Vagina (tissue), 2 donors: ENCODE data around the gene POLR2B. TPM values are rescaled to one million over a fixed set of nuclear protein-coding genes. Genes with fewer than 3 reads are reported as not detected.

Source experiments
- DNase-seq, 2 donors: peaks; one replicate each; pipeline ENCODE4 v3.0.0-alpha.2; 2017; ENCODE audit errors: extremely low spot score in 2 of 2
- H3K27ac ChIP-seq: fragments of 200-600 bp; sonication (generic); one replicate; pipeline ENCODE4 v1.5.1; 2019
- H3K27me3 ChIP-seq: fragments of 200-600 bp; sonication (generic); one replicate; pipeline ENCODE4 v1.5.1; 2019
- H3K36me3 ChIP-seq, 2 donors: fragments of 200-600 bp; sonication (generic); one replicate each; pipeline ENCODE4 v1.5.1; 2017 to 2019
- H3K4me1 ChIP-seq: fragments of 200-600 bp; sonication (generic); one replicate; pipeline ENCODE4 v1.5.1; 2019
- H3K4me3 ChIP-seq, 2 donors: fragments of 200-600 bp; sonication (generic); 1 replicate in 1 of 2; 2 replicates in 1 of 2; pipeline ENCODE4 v1.5.1; 2016 to 2019
- H3K9me3 ChIP-seq: fragments of 200-600 bp; sonication (generic); one replicate; pipeline ENCODE4 v1.5.1; 2019
- CTCF ChIP-seq, 3 experiments: fragments of 450-650 bp in 2 of 3; fragments of 200-600 bp in 1 of 3; sonication (generic) in 1 of 3; IDR thresholded peaks; one replicate each; pipeline ENCODE4 v1.5.1; 2017 to 2019; ENCODE audit warnings: antibody characterized with exemption in 3 of 3, mild to moderate bottlenecking in 2 of 3, moderate library complexity in 2 of 3
- POLR2A ChIP-seq, 2 donors: fragments of 450-650 bp; IDR thresholded peaks; one replicate each; pipeline ENCODE4 v1.6.1; 2017; ENCODE audit warnings: antibody characterized with exemption in 2 of 2, mild to moderate bottlenecking in 2 of 2, moderate library complexity in 2 of 2
- POLR2AphosphoS5 ChIP-seq, 2 donors: sonication (generic); formaldehyde crosslinking; IDR thresholded peaks; one replicate each; pipeline ENCODE4 v1.9.0; 2017; ENCODE audit warnings: antibody characterized with exemption in 2 of 2, mild to moderate bottlenecking in 2 of 2, low read depth in 1 of 2; ENCODE audit not compliant: insufficient read depth in 1 of 2
- intact Hi-C: fragments of 100-400 bp; cut with DNase I; formaldehyde crosslinking; loops from one replicate; pipeline ENCODE4 v1.15.1; 2023
- total RNA-seq: library from RNA; depleted of rRNA; stranded (reverse); fragments of >200 nt; gene quantifications from one replicate; pipeline ENCODE4 v1.2.3, GENCODE V29; 2016

The POLR2B gene
- total RNA-seq, 1 donor from 2014 or later: 56.5 TPM

GRCh38 chr4:56940403-56940802, 38.3 kb upstream of the POLR2B start:
- H3K27ac ChIP-seq: no peak overlapping the region
- no peak for TF ChIP-seq CTCF (IDR thresholded peaks at IDR 0.05)
- TF ChIP-seq POLR2A (IDR thresholded peaks at IDR 0.05): no peak
- no peak for TF ChIP-seq POLR2AphosphoS5 (IDR thresholded peaks at IDR 0.05; ENCODE audit: insufficient read depth in 1 of 2, low read depth in 1 of 2)
- H3K4me1 ChIP-seq: no peaks in the 10 kb centered on the region
- H3K36me3 ChIP-seq: peaks cover 0 to 9% of the 10 kb centered on the region in 2 donors
- peak in 1 of 2 donors; percentile 42 for DNase-seq
- H3K4me3 ChIP-seq: no peak overlapping the region
- H3K27me3 ChIP-seq: no peaks in the 10 kb centered on the region
- H3K9me3 ChIP-seq: no peaks in the 10 kb centered on the region
- intact Hi-C loops: no loop called here

- TF ChIP-seq CTCF (IDR thresholded peaks at IDR 0.05) (no peak), POLR2AphosphoS5 (IDR thresholded peaks at IDR 0.05; ENCODE audit: insufficient read depth in 1 of 2, low read depth in 1 of 2) (no peak), POLR2A (IDR thresholded peaks at IDR 0.05) (no peak)
- no peaks in the 10 kb centered on the region for H3K27me3 ChIP-seq
- no peaks in the 10 kb centered on the region for H3K4me1 ChIP-seq
- DNase-seq: no peak
- no peak overlapping the region for H3K27ac ChIP-seq
- H3K4me3 ChIP-seq: no peak overlapping the region
- intact Hi-C loops: no loop called here
- peaks cover 0 to 9% of the 10 kb centered on the region in 2 donors for H3K36me3 ChIP-seq
- no peaks in the 10 kb centered on the region for H3K9me3 ChIP-seq
Measured at GRCh38 chr4:56940971-56941370, 37.7 kb upstream of the POLR2B start.

- Histone ChIP-seq H3K36me3 (peaks cover 0 to 9% of the 10 kb centered on the region in 2 donors), H3K27ac (no peak overlapping the region), H3K27me3 (no peaks in the 10 kb centered on the region), H3K4me1 (no peaks in the 10 kb centered on the region), H3K4me3 (no peak overlapping the region), H3K9me3 (no peaks in the 10 kb centered on the region)
- TF ChIP-seq POLR2A (IDR thresholded peaks at IDR 0.05) (no peak), POLR2AphosphoS5 (IDR thresholded peaks at IDR 0.05; ENCODE audit: insufficient read depth in 1 of 2, low read depth in 1 of 2) (no peak), CTCF (IDR thresholded peaks at IDR 0.05) (no peak)
- DNase-seq: no peak
- intact Hi-C loops: no loop called here
Measured at GRCh38 chr4:56941403-56941802, 37.3 kb upstream of the POLR2B start.

GRCh38 chr4:56953680-56954520, 24.8 kb upstream of the POLR2B start:
- Histone ChIP-seq H3K4me1 (no peaks in the 10 kb centered on the region), H3K4me3 (no peak overlapping the region), H3K27me3 (no peaks in the 10 kb centered on the region), H3K9me3 (no peaks in the 10 kb centered on the region), H3K27ac (no peak overlapping the region), H3K36me3 (no peaks in the 10 kb centered on the region)
- intact Hi-C loops: loop anchor here (2.0 kb wide), 1 partner anchor 17 kb away; no protein-coding TSS in a partner anchor
- TF ChIP-seq POLR2A (IDR thresholded peaks at IDR 0.05) (no peak), POLR2AphosphoS5 (IDR thresholded peaks at IDR 0.05; ENCODE audit: insufficient read depth in 1 of 2, low read depth in 1 of 2) (no peak), CTCF (IDR thresholded peaks at IDR 0.05) (no peak)
- DNase-seq: peak in 1 of 2 donors; percentile 56

- Histone ChIP-seq H3K27ac (peak overlapping the region; percentile 45), H3K4me1 (no peaks in the 10 kb centered on the region), H3K9me3 (no peaks in the 10 kb centered on the region), H3K4me3 (peak overlapping the region in 1 of 2 donors; percentile 18), H3K36me3 (peaks cover 0 to 6% of the 10 kb centered on the region in 2 donors), H3K27me3 (no peaks in the 10 kb centered on the region)
- TF ChIP-seq CTCF (IDR thresholded peaks at IDR 0.05): no peak
- TF ChIP-seq POLR2AphosphoS5 (IDR thresholded peaks at IDR 0.05; ENCODE audit: insufficient read depth in 1 of 2, low read depth in 1 of 2): peak; percentile 23 to 66
- intact Hi-C loops: no loop called here
- DNase-seq: peak in 1 of 2 donors; percentile 97
Measured at GRCh38 chr4:56958111-56958517, 20.6 kb upstream of the POLR2B start.
